Activated CD4-positive, alpha-beta T cell treated with anti-CD3 and anti-CD28 coated beads, Interleukin-2, amount 10 ng/mL, durations not matched to agents 24 days and 14 days (primary cell): Measurements from ENCODE around the gene TSPO. TPM values are rescaled to one million over a fixed set of nuclear protein-coding genes. Genes with fewer than 3 reads are reported as not detected.

Experiments used
- DNase-seq: peaks from one replicate; pipeline ENCODE4 v3.0.0; 2022
- H3K27ac Mint-ChIP-seq: one replicate; pipeline ENCODE4 v1.8.0; 2022; ENCODE audit warnings: mild to moderate bottlenecking, mixed read lengths
- H3K27me3 Mint-ChIP-seq: one replicate; pipeline ENCODE4 v1.8.0; 2022; ENCODE audit warnings: mixed read lengths
- H3K36me3 Mint-ChIP-seq: one replicate; pipeline ENCODE4 v1.8.0; 2022; ENCODE audit warnings: low read depth, mild to moderate bottlenecking, mixed read lengths
- H3K4me1 Mint-ChIP-seq: one replicate; pipeline ENCODE4 v1.8.0; 2021; ENCODE audit warnings: mixed read lengths
- H3K4me3 Mint-ChIP-seq: one replicate; pipeline ENCODE4 v1.8.0; 2022; ENCODE audit warnings: mild to moderate bottlenecking, moderate library complexity, mixed read lengths
- H3K9me3 Mint-ChIP-seq: one replicate; pipeline ENCODE4 v1.8.0; 2021; ENCODE audit warnings: mixed read lengths
- intact Hi-C: fragments of 100-400 bp; cut with micrococcal nuclease; formaldehyde crosslinking; loops from one replicate; pipeline ENCODE4 v1.15.1; 2023
- total RNA-seq: library from RNA; stranded (reverse); gene quantifications from 2 replicates; pipeline ENCODE4 v1.2.3, GENCODE V29; 2022

Gene TSPO
- total RNA-seq, 1 donor from 2014 or later: 138 TPM

DNA sequence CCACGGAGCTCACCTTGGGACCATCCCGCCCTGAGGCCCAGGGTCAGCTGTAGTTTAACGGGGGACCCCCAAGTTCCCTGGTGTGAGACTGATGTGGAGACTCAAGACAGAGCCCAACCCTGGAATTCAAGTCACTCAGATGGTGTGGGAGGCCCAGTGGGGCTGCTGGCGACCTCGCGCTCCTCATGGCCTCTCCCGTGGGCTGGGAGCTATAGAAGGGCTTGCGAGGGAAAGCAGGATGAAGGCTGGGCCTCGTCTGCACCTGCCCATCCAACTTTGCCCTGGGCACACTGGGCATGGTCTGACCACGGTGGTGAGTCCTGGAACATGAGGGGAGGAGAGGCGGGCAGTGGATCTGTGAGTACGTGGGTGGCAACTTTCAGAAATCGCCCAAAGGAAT is 49.2 kb downstream of the TSPO start:
- H3K27me3 Mint-ChIP-seq: peaks cover 4% of the 10 kb centered on the region
- no peaks in the 10 kb centered on the region for H3K36me3 Mint-ChIP-seq
- no peak overlapping the region for H3K27ac Mint-ChIP-seq
- no peaks in the 10 kb centered on the region for H3K4me1 Mint-ChIP-seq
- H3K9me3 Mint-ChIP-seq: no peaks in the 10 kb centered on the region
- no peak overlapping the region for H3K4me3 Mint-ChIP-seq
- DNase-seq: no peak
- intact Hi-C loops: no loop called here

DNA sequence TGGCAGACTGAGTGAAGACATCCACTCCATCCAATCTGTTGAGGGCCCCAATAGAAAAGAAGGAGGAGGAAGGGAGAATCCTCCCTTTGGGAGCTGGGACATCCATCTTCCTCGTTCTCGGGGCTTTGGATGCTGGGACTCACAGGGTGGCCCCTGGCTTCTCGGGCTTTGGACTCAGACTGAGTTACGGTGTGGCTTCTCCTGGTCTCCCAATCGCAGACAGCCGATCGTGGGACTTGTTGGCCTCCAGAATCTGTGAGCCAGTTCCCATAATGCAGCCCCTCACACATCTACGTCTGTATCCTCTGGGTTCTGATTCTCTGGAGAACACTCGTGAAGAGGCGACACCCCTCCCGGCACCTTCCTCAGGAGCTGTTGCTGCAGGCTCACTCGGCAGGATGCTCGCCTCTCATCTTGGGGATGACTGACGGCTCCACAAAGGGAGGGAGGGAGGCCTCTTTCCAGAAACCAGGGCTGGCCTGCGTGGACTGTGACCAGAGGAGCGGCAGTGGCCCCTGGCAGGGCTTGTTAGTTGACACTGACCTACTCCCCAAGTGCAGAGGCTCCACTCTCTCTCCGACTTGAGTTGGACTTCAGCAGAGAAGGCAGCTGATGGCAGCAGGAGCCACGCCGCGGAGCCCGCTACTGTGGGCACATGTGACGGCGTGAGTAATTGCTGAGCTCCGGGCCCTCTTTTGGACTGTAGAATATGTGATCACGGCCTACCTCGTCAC is 50.3 kb downstream of the TSPO start:
- no peak overlapping the region for H3K4me3 Mint-ChIP-seq
- H3K36me3 Mint-ChIP-seq: no peaks in the 10 kb centered on the region
- peaks cover 3% of the 10 kb centered on the region for H3K4me1 Mint-ChIP-seq
- H3K9me3 Mint-ChIP-seq: no peaks in the 10 kb centered on the region
- H3K27me3 Mint-ChIP-seq: peaks cover 4% of the 10 kb centered on the region
- intact Hi-C loops: no loop called here
- no peak for DNase-seq
- H3K27ac Mint-ChIP-seq: no peak overlapping the region

GRCh38 chr22:43202326-43202725 is 51.0 kb downstream of the TSPO start:
- no peaks in the 10 kb centered on the region for H3K36me3 Mint-ChIP-seq
- intact Hi-C loops: no loop called here

DNA sequence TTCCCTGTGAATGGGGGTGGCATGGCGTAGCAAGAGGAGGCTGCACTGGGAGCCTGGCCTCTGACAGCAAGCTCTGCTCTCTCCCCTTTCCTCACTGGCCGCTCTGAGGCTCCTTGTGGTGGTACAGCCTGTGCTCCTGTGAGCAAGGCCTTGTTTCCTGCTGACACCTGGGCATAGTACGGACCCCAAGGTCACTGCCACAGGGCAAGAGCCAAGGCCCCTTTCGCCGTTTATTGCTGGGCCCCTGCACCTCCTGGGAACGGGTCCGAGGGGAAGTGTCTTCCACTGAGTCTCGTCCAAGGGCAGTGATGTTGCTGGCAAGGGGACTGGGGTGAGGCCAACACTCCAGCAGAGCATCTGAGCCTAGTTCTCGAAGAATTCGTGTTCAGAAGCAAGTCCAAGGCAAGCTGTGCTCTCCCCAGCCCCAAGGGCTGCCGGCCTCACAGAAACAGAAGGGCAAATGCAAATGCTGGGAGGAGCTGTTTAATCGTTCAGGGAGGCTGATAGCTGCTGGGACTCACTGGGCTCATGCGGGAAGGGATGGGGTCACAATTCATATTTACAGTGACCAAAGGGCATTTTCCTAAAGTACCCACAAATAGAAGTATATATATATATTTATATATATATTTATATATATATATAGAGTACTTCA is 51.5 kb downstream of the TSPO start:
- Mint-ChIP-seq H3K27me3 (peaks cover 2% of the 10 kb centered on the region), H3K4me3 (no peak overlapping the region), H3K4me1 (peaks cover 3% of the 10 kb centered on the region), H3K27ac (no peak overlapping the region), H3K36me3 (no peaks in the 10 kb centered on the region), H3K9me3 (no peaks in the 10 kb centered on the region)
- no peak for DNase-seq
- intact Hi-C loops: no loop called here

More at GRCh38 chr22:43202326-43202725, 51.0 kb downstream of the TSPO start:
- peaks cover 2% of the 10 kb centered on the region for H3K27me3 Mint-ChIP-seq
- H3K4me3 Mint-ChIP-seq: no peak overlapping the region
- H3K9me3 Mint-ChIP-seq: no peaks in the 10 kb centered on the region
- no peak for DNase-seq
- peaks cover 3% of the 10 kb centered on the region for H3K4me1 Mint-ChIP-seq
- no peak overlapping the region for H3K27ac Mint-ChIP-seq

- H3K4me1 Mint-ChIP-seq: peaks cover 3% of the 10 kb centered on the region
- no peak overlapping the region for H3K27ac Mint-ChIP-seq
- intact Hi-C loops: no loop called here
- H3K27me3 Mint-ChIP-seq: peaks cover 2% of the 10 kb centered on the region
- H3K9me3 Mint-ChIP-seq: no peaks in the 10 kb centered on the region
- H3K36me3 Mint-ChIP-seq: no peaks in the 10 kb centered on the region
- no peak overlapping the region for H3K4me3 Mint-ChIP-seq
- no peak for DNase-seq
Observed at GRCh38 chr22:43203471-43203981, 52.2 kb downstream of the TSPO start.

GRCh38 chr22:43205261-43205691 is 53.9 kb downstream of the TSPO start:
- Mint-ChIP-seq H3K27ac (peak overlapping the region; percentile 62), H3K27me3 (no peaks in the 10 kb centered on the region), H3K4me1 (peaks cover 3% of the 10 kb centered on the region), H3K9me3 (no peaks in the 10 kb centered on the region), H3K4me3 (no peak overlapping the region), H3K36me3 (no peaks in the 10 kb centered on the region)
- DNase-seq: no peak
- intact Hi-C loops: no loop called here

GRCh38 chr22:43205748-43206508 is 54.6 kb downstream of the TSPO start:
- Mint-ChIP-seq H3K4me1 (peaks cover 3% of the 10 kb centered on the region), H3K4me3 (no peak overlapping the region), H3K27me3 (no peaks in the 10 kb centered on the region), H3K9me3 (no peaks in the 10 kb centered on the region), H3K36me3 (no peaks in the 10 kb centered on the region), H3K27ac (peak overlapping the region; percentile 62)
- no peak for DNase-seq
- intact Hi-C loops: no loop called here

- no peak for DNase-seq
- H3K4me1 Mint-ChIP-seq: peaks cover 3% of the 10 kb centered on the region
- H3K9me3 Mint-ChIP-seq: no peaks in the 10 kb centered on the region
- H3K27me3 Mint-ChIP-seq: no peaks in the 10 kb centered on the region
- no peak overlapping the region for H3K4me3 Mint-ChIP-seq
- no peak overlapping the region for H3K27ac Mint-ChIP-seq
- H3K36me3 Mint-ChIP-seq: no peaks in the 10 kb centered on the region
- intact Hi-C loops: no loop called here
Observed at GRCh38 chr22:43206509-43207161, 55.3 kb downstream of the TSPO start.

DNA sequence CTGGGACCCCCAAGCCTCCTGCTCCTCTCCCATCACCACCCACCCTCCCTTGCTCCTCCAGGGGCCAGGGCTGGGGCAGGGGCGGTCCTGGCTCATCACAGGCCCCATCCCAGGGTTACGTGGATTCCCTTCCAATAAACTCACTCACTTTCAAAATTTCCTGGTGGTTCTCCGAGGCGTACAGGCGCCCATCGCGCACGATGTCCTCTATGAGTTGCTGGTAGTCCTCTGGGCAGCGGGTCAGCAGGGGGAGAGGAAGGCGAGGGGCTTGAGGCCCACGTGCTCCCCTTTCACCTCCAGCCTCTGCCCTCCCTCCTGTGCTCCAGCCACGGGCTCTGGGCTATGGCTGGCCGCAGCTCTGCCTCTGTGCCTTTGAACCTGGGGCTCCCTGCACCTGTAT is 56.0 kb downstream of the TSPO start:
- Mint-ChIP-seq H3K4me1 (peaks cover 3% of the 10 kb centered on the region), H3K27me3 (no peaks in the 10 kb centered on the region), H3K36me3 (no peaks in the 10 kb centered on the region), H3K9me3 (no peaks in the 10 kb centered on the region), H3K27ac (no peak overlapping the region), H3K4me3 (no peak overlapping the region)
- intact Hi-C loops: no loop called here
- DNase-seq: no peak

DNA sequence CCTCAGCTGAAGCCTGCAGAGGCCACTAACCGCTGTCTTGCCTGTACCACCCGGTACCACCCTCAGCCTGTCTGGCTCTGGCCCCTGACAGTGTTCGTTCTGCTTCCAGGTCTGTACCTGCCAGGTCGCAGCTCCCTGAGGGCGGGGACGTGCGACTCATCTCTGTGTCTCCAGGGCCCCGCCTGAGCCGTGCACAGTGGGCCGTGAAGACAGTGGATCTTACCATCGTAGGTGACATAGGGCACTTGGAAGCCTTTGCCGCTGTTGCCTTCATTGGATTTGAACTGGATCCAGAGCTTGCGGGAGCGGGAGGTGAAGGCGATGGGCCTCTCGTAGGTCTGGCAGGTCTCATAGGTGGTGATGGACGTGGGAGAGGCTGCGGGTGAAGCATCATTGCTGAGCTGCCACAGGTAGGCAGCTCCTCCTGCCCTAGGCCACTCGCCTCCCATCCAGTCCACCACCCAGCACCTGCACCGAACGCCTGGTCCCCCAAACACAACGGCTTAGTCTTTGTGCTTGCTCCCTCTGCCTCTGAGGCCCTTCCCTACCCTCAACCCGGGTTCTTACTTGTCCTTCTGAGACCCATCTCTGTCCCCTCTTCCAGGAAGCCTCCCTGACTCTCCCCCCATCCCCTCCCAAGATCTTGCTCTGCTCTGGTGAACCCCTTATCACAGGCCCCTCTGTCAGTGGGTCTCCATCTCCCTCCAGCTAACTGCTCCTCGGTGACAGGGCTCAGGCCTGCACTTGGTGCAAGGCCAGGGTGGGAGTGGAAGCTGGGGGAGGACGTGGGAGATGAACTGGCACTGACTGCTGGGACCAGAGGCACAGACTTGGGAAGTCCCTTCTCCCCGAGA is 56.7 kb downstream of the TSPO start:
- Mint-ChIP-seq H3K9me3 (no peaks in the 10 kb centered on the region), H3K27me3 (no peaks in the 10 kb centered on the region), H3K27ac (no peak overlapping the region), H3K36me3 (no peaks in the 10 kb centered on the region), H3K4me3 (no peak overlapping the region), H3K4me1 (peaks cover 3% of the 10 kb centered on the region)
- no peak for DNase-seq
- intact Hi-C loops: no loop called here

DNA sequence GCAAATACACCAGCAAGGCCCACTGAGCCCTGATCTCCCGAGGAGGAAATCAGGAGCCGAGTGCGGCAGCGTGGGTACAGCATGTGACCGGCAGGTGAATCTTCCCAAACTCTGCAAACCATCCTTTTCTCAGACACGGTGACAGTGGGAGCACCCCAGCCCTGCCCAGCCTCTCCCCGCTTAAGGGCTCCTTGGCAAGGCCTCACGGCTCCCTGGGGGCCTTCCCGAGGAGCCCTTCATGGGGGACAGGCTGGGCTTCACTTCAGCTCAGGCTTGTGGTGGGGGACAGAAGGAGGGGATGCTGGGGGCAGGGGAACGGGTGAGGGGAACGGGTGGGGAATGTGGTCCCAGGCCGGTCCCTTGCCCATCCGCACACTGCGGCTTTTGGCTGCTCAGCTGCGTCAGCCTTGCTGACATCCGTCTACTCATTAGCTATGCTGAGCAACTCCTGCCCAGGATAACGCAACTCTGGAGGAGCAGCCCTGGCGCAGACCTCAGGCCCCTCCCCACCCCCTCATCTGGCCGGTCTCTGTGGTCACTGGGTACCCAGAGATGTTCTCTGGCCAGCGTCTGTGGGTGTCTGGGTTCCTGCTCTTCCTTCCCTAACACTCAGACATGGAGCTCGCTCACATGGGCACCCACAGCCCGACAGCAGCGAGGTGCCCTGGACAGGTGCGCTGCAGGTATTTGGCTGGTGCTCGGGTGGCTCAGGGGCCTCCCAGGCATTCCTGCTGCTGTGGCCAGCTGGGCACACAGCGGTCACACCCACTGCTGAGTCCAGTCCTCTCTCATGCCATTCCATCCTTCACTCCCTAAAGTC is 57.6 kb downstream of the TSPO start:
- peaks cover 3% of the 10 kb centered on the region for H3K4me1 Mint-ChIP-seq
- no peaks in the 10 kb centered on the region for H3K27me3 Mint-ChIP-seq
- no peaks in the 10 kb centered on the region for H3K9me3 Mint-ChIP-seq
- no peaks in the 10 kb centered on the region for H3K36me3 Mint-ChIP-seq
- intact Hi-C loops: no loop called here
- no peak for DNase-seq
- H3K27ac Mint-ChIP-seq: no peak overlapping the region
- no peak overlapping the region for H3K4me3 Mint-ChIP-seq

- Mint-ChIP-seq H3K9me3 (no peaks in the 10 kb centered on the region), H3K27ac (no peak overlapping the region), H3K36me3 (no peaks in the 10 kb centered on the region), H3K27me3 (no peaks in the 10 kb centered on the region), H3K4me3 (no peak overlapping the region), H3K4me1 (peaks cover 3% of the 10 kb centered on the region)
- DNase-seq: no peak
- intact Hi-C loops: no loop called here
Observed at GRCh38 chr22:43209523-43209890, 58.1 kb downstream of the TSPO start.
